HG02588 (cell line): ENCODE data around the gene CNTROB.
"Not testable (repeated sequence)": the region's sequence is repeated elsewhere in the genome, so short reads cannot be mapped to it uniquely, and the experiment has no call there.

Source experiments
- ATAC-seq: cut with Tn5 transposase; IDR thresholded peaks from one replicate; pipeline ENCODE4 v1.9.1; 2021; ENCODE audit warnings: mild to moderate bottlenecking, moderate library complexity; ENCODE audit not compliant: unreplicated experiment

CNTROB gene

GRCh38 chr17:7940743-7941142, 8.7 kb downstream of the CNTROB start:
- no peak for ATAC-seq

DNA sequence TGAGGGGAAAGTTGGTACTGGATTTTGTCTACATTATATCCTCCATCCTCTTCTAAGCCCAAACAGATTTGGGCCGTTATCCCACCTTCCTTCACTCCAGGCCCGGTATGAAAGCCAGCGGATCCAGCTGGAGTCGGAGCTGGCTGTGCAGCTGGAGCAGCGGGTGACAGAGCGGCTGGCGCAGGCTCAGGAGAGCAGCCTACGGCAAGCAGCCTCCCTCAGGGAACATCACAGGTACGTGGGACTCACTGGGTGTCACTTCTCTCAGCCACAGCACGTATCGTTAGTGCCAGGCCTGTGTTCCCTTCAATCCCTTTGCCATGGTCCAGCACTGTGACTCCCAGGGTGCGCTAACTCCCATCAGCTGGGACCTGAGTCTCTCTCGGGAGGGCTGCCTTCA, 11.3 kb downstream of the CNTROB start:
- no peak for ATAC-seq

- ATAC-seq: no peak
Observed at GRCh38 chr17:7944326-7944725, 12.3 kb downstream of the CNTROB start.

- ATAC-seq: no peak
Observed at GRCh38 chr17:7945651-7946050, 13.6 kb downstream of the CNTROB start.

DNA sequence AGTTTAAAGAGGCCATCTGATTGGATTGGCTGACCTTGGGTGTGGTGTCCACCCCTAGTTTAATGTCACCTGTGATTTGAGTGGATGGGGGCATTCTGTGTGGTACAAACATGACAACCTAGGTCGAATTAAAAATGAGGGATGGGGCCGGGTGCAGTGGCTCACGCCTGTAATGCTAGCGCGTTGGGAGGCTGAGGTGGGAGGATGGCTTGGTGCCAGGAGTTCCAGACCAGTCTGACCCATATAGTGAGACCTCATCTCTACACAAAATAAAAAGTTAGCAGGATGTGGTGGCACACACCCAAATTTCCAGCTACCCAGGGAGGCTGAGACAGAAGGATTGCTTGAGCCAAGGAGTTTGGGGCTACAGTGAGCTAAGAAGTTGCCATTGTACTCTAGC, 14.4 kb downstream of the CNTROB start:
- ATAC-seq: no peak

DNA sequence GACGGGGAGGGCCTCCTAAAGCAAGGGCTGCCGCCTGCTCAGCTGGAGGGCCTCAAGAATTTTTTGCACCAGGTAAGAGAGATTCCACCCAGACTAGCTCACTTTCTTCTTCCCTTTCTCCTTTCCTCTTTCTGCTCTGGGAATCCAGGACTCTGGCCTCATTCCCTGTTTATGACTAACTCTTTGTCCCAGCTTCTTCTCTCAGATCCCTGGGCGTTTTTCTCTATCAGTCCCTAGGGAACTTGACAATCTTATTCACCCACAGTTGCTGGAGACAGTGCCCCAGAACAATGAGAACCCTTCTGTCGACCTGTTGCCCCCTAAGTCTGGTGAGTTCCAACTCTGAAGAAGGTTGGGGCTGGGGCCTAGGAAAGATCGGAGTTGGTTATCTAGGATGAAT, 15.6 kb downstream of the CNTROB start:
- no peak for ATAC-seq

DNA sequence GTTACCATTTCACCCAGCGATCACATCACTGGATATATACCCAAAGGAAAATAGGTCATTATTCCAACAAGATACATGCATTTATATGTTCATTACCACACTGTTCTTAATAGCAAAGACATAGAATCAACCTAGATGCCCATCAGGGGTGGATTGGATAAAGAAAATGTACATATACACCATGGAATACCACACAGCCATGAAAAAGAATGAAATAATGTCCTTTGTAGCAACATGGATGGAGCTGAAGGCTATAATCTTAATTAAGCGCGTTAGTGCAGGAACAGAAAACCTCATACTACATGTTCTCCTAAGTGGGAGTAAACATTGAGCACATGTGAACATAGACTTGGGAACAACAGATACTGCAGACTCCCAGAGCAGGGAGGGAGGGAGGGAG, 18.6 kb downstream of the CNTROB start:
- no peak for ATAC-seq

GRCh38 chr17:7951143-7951792, 19.3 kb downstream of the CNTROB start:
- ATAC-seq: peak; percentile 51

DNA sequence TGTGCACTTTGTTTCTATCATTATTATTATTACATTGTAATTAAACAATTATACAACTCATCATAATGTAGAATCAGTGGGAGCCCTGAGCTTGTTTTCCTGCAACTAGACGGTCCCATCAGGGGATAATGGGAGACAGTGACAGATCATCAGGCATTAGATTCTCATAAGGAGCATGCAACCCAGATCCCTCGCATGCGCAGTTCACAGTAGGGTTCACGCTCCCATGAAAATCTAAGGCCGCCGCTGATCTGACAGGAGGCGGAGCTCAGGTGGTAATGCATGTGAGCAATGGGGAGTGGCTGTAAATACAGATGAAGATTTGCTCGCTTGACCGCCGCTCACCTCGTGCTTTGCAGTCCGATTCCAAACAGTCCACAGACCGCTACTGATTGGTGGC, 21.3 kb downstream of the CNTROB start:
- not testable (repeated sequence) for ATAC-seq

DNA sequence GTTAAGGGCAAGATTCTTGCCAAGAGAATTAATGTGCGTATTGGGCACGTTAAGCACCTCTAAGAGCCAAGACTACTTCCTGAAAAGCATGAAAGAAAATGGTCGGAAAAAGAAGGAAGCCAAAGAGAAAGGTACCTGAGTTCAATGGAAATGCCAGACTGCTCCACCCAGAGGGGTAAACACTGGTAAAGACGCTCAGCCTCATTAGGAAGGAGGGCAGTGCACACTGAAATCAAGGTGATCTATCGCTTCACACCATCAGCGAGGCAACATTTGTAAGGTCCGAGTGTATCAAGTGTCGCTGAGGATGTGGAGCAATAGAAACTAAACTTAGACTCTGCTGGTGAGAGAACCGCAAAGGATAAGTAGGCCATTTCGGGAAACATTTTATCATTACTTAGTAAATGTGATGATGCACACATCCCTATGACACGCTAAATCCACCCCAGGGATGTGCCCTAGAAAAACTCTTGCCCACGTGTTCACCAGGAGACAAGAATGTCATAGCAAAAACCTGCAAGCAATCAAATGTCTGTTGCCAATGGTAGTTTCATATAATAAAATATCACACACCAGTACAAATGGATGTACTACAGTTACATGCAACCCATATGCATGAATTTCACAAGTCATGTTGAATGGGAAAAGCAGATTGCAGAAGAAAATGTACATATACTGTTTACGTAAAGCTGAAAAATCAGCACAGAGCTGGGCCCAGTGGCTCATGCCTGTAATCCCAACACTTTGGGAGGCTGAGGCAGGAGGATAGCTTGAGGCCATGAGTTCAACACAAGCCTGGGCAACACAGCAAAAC, 23.6 kb downstream of the CNTROB start:
- no peak for ATAC-seq

DNA sequence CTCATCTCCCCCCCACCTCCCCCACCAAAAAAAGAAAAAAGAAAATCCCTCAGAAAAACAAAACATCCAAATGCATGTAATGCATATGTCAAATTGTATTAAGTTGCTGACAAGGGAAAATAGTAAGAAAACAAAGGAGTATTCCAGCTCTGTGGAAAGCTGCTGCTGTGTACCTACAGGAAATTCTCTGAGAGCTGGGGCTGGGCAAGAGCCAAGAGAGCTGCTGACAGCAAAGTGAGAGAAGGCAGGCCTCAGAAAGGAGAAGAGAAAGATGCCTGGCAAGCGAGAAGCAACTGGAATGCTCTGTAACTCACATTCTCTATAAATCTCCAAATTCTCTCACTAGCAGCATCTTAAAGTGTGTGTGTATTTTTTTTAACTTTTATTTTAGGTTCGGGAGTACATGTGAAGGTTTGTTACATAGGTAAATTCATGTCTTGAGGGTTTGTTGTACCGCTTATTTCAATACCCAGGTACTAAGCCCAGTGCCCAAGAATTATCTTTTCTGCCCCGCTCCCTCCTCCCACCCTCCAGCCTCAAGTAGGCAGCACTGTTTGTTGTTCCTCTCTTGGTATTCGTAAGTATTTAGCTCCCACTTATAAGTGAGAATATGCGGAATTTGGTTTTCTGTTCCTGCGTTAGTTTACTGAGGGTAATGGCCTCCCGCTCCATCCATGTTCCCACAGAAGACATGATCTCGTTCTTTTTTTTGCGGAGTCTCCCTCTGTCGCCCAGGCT, 24.4 kb downstream of the CNTROB start:
- ATAC-seq: no peak

DNA sequence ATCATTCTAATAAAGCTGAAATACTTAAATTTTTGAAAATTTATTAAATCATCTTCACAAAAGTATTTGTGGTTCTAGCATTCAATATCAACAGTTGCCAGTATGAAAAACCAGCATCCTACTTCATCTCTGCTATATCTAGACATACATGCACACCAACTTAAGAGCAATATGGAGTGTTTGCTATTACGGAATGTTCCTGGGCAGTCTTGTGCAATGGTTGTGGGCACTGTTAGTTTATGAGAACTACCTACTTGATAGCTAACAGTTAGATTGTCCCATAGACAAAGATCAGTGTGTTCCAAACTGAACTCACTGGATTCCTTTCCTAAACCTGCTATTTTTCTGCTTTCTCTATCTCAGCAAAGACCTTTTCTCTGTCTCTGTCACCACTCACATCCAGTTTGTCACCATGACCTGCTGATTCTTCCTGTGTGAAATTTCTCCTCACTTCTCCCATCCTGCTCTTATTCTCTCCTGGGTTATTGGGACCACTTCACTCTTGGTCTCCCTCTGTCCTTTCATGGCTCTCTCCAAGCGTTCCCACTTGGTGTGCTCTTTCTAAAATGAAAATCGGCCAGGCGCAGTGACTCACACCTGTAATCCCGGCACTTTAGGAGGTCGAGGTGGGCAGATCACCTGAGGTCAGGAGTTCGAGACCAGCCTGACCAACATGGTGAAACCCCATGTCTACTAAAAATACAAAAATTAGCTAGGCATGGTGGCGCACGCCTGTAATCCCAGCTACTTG, 27.7 kb downstream of the CNTROB start:
- no peak for ATAC-seq

GRCh38 chr17:7961421-7961820, 29.4 kb downstream of the CNTROB start:
- ATAC-seq: no peak

- ATAC-seq: no peak
Observed at GRCh38 chr17:7967751-7968150, 35.7 kb downstream of the CNTROB start.

DNA sequence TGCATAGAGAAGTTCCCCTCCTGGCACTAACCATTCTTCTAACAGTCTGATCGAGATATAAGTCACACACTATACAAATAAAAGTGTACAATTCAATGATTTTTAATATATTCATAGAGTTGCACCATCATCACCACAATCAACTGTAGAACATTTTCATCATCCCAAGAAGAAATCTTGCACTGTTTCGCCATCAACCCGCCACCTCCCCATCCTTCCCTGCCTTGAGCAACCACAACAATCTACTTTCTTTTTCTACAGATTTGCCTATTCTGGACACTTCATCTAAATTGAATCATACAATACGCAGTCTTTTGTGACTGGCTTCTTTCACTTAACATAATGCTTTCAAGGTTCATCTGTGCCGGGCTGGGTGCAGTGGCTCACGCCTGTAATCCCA, 37.4 kb downstream of the CNTROB start:
- no peak for ATAC-seq

- no peak for ATAC-seq
Observed at GRCh38 chr17:7971651-7972050, 39.6 kb downstream of the CNTROB start.

DNA sequence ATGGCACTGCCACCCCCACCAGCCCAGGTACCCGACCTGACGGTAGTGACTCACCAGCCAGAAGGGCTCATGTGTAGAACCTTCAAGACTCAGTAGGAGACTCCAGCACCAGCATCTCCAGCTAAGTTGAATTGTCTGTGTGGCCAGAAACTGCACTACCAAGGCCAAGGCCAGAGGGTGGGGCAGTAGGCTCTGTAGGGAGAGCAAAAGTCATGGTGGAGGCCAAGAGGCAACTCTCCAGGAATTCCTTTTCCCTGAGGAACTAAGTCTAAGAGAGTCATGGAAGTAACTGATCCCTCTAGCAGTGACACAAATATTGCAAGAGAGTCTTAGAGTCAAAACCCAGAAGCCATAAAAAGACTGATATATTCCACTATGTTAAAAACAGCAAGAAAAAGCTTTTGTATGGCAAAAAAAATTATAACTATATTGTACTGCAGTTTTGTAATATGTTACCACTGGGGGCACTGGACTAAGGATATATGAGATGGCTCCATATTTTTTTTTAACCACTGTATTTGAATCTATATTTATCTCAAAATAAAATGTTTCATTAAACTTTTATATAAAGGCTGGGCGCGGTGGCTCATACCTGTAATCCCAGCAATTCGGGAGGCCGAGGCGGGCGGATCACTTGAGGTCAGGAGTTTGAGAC, 40.3 kb downstream of the CNTROB start:
- ATAC-seq: no peak

GRCh38 chr17:7974638-7975131, 42.7 kb downstream of the CNTROB start:
- ATAC-seq: no peak

GRCh38 chr17:7977039-7977438, 45.0 kb downstream of the CNTROB start:
- no peak for ATAC-seq

GRCh38 chr17:7977805-7978204, 45.8 kb downstream of the CNTROB start:
- no peak for ATAC-seq
